Left ventricle myocardium superior (tissue), 1 donor: ENCODE data around the gene COG3. TPM values are rescaled to one million over a fixed set of nuclear protein-coding genes. Genes with fewer than 3 reads are reported as not detected.
"Not testable (repeated sequence)": the region's sequence is repeated elsewhere in the genome, so short reads cannot be mapped to it uniquely, and the experiment has no call there.

Source experiments
- ATAC-seq: fragments of 200-7000 bp; cut with Tn5 transposase; one replicate; pipeline ENCODE4 v1.9.1; 2020; ENCODE audit warnings: mild to moderate bottlenecking, moderate library complexity
- DNase-seq: peaks from one replicate; pipeline ENCODE4 v3.0.0-alpha.2; 2020
- intact Hi-C: fragments of 100-400 bp; cut with micrococcal nuclease; formaldehyde crosslinking; loops from one replicate; pipeline ENCODE4 v1.11.0; 2022
- long read RNA-seq: library from polyadenylated mRNA; unstranded; transcript quantifications from one replicate; pipeline ENCODE4 v2.0.0, GENCODE V29; 2021
- total RNA-seq: library from RNA; stranded (reverse); fragmentation: NEBNext Ultra II Directional; extraction: Animal tissue kit (Norgen Biotek cat#: 25700); gene quantifications from one replicate; pipeline ENCODE4 v1.2.1, GENCODE V29; 2021
- donor health status: DM: no; HTN: yes; CAD: no; lungs with severe emphysema.

Gene COG3, protein sequence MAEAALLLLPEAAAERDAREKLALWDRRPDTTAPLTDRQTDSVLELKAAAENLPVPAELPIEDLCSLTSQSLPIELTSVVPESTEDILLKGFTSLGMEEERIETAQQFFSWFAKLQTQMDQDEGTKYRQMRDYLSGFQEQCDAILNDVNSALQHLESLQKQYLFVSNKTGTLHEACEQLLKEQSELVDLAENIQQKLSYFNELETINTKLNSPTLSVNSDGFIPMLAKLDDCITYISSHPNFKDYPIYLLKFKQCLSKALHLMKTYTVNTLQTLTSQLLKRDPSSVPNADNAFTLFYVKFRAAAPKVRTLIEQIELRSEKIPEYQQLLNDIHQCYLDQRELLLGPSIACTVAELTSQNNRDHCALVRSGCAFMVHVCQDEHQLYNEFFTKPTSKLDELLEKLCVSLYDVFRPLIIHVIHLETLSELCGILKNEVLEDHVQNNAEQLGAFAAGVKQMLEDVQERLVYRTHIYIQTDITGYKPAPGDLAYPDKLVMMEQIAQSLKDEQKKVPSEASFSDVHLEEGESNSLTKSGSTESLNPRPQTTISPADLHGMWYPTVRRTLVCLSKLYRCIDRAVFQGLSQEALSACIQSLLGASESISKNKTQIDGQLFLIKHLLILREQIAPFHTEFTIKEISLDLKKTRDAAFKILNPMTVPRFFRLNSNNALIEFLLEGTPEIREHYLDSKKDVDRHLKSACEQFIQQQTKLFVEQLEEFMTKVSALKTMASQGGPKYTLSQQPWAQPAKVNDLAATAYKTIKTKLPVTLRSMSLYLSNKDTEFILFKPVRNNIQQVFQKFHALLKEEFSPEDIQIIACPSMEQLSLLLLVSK
- total RNA-seq, result 15.1 TPM
- long read RNA-seq, full-length matches to known transcripts, result 5 of 10 reads
- long read RNA-seq, partial matches to known transcripts, result 5 of 10 reads
- long read RNA-seq, other reads (novel, unspliced or antisense), result 0 of 10 reads

DNA sequence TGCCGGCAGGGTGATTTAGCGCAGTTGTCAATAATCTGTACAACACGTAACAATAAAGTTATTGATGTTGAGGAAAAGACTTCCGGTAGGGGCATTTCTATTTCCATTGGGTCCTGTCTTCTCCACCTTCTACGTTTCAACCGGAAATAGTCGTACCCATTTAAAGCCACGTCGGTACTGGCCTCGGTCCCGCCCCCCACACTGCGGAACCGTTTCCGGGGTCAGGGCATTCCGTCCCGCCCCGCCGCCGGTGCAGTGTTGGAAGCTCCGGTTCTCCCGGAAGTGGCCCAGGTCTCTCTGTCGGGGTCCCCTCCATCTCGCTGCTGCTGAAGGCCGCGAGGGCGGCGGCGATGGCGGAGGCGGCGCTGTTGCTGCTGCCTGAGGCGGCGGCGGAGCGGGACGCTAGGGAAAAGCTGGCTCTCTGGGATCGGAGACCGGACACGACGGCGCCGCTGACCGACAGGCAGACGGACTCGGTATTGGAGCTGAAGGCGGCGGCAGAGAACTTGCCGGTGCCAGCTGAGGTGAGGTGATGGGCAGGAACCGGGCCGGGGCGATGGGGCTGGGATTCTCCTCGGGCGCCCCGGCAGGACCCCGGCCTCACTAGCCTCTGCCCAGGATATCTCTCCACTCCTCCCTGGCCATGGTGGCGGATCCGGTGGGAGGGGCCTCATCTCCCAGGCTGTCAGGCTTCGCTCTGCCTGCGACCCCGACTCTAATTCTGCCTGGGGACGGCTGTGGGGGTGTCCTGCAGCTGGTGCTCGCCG is at the start of gene COG3:
TSS of gene COG3 (plus strand) at position 253 of the 767 bp plus-strand sequence. CDS start at position 351, 98 bp downstream.
- peak; percentile 96 for DNase-seq
- peak; percentile 99 for ATAC-seq
- intact Hi-C loops, result no loop called here

DNA sequence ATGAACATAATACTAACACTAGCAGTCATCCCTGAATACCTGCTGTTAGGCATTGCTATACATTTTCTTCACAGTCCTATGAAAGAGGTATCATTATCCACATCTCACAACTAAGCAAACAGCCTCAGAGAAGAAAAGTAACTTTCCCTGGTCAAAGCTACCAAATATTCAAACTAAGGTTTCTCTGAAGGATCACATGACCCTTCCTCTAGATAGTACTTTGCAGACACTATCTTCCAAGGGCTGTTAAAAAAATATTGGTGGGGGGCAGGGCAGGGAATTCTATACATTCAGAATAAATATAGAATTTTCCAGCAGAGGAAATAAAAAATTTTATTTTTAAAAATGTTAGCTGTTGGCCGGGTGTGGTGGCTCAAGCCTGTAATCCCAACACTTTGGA is 49.6 kb upstream of the COG3 start:
- ATAC-seq, result no peak
- intact Hi-C loops, result no loop called here
- no peak for DNase-seq

DNA sequence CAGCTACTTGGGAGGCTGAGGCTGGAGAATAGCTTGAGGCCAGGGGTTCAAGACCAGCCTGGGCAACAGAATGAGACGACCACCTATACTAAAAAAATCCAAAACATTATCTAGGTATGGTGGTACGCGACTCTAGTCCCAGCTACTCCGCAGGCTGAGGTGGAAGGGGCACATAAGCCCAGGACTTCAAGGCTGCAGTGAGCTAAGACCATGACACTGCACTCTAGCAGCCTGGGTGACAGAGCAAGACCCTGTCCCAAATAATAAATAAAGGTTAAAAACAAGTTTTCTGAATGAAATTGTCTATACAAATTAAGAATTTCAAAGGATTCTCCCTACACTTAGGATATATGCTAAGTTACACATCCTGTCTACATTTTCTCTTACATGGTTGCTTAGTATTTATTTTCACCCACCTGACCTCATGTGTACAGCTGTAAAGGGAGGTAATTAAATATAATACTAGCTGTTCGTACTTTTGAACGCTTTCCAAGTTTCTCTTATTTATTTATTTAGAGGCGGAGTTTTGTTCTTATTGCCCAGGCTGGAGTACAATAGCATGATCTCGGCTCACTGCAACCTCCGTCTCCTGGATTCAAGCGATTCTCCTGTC is 48.1 kb upstream of the COG3 start:
- intact Hi-C loops, result no loop called here
- ATAC-seq, result no peak
- no peak for DNase-seq

DNA sequence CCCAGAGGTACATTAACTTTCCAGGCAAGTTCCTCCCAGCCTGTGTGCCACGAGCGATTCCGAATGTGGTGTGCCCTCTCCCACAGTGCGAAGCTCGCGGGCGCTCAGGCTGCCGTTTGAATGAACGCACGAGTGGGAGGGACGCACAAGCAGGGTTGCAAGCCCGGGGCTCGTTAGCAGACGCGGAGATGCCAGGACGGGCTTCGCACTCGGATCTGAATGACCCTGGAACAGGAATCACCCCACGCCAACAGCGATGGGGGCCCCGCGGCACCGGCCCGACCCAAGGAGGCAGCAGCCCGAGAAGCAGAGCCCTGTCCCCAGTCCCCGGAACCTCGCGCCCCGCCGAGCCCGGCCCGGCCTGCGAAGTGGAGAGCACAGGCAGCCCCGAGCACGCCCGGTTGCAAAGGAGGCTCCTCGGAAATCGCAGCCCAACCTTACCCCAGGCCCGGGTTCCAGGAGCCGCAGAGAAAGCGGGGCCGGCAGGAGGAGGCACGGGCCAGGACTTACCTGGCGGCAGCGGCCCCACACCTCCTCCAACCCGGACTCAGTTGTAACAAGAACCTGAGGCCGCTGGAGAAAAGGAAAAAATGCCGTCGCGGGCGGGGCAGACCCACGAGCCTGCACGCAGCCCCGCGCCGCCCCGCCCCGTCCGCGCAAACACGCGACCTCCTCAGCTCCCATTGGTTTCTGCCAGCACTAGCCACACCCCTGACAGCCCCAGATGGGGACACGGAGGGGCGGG is 46.8 kb upstream of the COG3 start, which contains the start of gene SLC25A30:
TSS of gene SLC25A30 (minus strand) at position 584 of the 745 bp plus-strand sequence. CDS start 6,948 bp downstream, outside the sequence.
- DNase-seq (peak; percentile 98), ATAC-seq (peak; percentile 98)
- intact Hi-C loops, result no loop called here

DNA sequence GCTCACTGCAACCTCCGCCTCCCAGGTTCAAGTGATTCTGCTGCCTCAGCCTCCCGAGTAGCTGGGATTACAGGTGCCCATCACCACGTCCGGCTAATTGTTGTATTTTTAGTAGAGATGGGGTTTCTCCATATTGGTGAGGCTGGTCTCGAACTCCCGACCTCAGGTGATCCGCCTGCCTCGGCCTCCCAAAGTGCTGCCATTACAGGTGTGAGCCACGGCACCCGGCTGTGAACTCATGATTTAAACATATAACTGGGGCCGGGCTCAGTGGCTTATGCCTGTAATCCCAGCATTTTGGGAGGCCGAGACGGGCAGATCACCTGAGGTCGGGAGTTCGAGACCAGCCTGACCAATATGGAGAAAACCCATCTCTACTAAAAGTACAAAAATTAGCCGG is 45.4 kb upstream of the COG3 start:
- intact Hi-C loops, DNase-seq, ATAC-seq: not testable (repeated sequence)

DNA sequence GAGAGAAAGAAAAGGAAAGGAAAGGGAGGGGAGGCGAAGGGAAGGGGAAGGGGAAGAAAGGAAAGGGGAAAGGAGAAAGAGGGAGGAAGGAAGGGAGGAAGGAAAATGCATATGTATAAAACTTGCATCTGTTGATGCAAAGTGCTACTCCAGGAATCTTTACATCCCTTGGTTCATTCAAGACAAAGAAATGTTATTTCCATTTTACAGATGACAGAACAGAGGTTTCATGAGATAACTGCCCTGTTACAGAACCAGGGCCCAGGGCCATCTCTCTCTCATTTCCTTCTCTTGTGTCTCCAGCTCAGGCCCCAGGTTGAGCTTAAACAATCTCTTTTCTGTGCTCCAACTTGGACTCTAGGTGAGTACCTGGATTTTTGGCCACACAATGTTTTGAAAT is 44.8 kb upstream of the COG3 start:
- ATAC-seq, result no peak
- intact Hi-C loops, result no loop called here

DNA sequence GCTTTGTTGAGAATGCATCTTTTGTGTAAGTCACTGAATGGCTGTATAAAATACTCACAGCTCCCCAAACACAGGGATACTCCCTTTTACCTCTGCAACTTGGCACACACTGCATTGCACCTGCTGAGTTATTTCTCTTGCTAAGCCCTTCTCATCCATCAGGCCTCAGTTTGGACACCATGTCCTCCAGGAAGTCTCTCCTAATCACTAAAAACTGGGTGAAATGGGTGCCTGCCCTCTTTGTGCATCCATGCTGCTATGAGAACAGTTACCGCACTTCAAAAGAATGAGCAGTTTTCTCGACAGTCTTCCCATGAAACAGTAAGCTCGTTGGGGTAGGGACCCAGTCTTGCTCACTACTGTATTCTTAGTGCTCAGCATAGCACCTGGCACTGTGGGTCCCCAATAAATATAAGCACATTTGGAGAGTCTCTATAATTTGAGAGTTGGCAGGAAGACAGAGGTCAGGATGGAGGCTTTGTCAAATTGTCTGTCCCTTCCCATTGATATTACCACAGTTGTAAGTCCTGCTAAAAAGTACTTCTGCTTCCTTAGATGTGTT is 41.9 kb upstream of the COG3 start:
- no peak for DNase-seq
- intact Hi-C loops, result no loop called here
- ATAC-seq, result no peak

More for the DNA sequence above, 44.8 kb upstream of the COG3 start:
- no peak for DNase-seq

DNA sequence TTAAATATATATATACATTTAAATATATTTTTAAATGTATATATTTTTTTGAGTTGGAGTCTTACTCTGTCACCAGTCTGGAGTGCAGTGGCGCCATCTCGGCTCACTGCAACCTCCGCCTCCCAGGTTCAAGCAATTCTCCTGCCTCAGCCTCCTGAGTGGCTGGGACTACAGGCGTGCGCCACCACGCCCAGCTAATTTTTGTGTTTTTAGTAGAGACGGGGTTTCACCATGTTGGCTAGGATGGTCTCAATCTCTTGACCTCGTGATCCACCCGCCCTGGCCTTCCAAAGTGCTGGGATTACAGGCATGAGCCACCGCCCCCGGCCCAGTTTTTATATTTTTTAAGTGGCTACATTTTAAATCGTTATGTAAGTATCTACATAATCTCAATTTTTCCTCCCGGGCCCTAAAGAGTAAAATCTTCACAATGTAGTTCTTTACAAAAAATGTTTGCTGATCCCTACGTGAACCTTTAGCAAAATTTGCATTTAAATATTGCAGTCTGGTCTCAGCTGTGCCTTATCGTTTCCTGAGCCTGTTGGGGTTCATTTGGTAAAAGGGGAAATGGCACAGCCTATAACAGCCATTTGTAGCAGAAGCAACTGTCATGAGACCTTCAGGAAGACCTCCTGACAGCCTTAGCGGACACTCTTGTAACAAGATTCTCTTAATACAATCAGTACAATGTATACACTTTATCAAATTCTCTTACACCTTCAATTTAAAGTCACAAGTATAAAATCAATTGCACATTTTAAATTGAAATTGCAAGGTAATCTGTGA is 38.5 kb upstream of the COG3 start:
- DNase-seq, ATAC-seq, intact Hi-C loops: not testable (repeated sequence)

DNA sequence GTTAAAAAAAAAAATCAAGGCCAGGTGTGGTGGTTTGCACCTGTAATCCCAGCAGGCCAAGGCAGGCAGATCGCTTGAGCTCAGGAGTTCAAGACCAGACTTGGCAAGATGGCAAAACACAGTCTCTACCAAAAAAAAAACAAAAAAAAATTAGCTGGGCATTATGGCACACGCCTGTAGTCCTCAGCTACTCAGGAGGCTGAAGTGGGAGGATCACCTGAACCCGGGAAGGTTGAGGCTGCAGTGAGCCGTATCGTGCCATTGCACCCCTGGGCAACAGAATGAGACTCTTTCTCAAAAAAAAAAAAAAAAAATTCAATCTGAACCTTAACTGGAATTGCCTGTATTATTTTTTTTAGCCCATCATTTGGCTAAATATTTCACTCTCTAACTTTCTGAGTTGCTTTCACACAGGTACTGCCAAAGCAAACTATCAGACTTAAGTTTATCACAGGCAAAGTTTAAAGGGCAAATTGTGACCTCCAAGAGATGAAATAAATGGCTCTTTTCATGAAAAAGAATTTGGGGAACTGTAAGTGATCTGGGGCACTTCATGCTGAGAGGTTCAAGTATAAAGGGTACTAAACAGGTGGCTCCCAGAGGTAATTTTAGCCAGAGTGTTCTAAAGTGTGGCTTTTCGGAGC is 31.9 kb upstream of the COG3 start:
- ATAC-seq, result no peak
- DNase-seq, result no peak
- intact Hi-C loops, result no loop called here

DNA sequence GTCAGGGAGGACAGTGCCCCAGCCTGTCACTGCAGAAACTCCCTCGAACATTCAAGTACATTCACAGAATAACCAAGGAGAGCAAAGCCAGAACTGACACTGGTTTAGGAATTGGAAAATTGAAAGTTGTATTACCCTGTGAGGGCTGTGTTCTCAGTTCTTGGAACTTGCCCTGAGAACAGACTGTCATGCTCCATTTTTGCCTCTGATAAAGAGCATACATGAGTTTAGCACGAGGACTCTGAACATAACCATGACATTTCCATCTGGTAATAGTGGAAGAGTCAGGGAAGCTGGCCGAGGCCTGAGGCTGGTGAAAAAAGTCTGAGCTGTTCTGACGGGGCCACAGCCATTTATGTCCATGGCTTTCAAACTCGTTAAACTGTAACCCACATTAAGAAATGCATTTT is 31.4 kb upstream of the COG3 start:
- intact Hi-C loops, result no loop called here
- peak; percentile 88 for ATAC-seq

DNA sequence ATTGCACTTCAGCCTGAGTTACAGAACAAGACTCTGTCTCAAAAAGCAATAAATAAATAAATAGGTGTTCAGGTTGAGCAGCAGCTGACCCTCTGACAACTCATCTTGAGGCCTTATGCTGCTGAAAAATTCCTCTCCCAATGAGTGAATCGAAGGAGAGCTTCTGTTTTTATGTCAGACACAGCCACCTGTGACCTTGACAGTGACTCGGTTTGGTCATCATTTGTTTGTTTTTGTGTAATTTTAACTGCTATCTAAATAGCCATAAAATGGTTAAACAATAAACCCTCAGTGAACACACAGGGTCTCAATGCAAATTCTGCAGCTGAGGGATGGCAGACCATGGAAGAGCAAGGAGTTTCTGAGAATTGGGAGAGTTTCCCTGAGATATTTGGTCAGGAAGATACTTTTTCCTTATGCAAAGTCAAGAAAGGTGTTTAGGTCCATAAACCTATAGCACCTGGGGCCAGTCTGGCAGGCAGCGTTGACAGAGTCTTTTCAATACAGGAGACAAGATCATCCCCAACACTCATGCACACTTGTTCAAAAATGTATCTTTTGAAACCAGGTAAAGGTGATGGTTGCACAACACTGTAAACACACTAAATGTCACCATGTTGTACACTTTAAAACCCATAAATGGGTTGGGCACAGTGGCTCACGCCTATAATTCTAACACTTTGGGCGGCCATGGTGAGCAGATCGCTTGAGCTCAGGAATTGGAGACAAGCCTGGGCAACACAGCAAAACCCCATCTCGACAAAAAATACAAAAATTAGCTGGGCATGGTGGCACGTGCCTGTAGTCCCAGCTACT is 30.0 kb upstream of the COG3 start:
- intact Hi-C loops, result no loop called here
- ATAC-seq (no peak), DNase-seq (no peak)

More for the DNA sequence above, 31.4 kb upstream of the COG3 start:
- no peak for DNase-seq

DNA sequence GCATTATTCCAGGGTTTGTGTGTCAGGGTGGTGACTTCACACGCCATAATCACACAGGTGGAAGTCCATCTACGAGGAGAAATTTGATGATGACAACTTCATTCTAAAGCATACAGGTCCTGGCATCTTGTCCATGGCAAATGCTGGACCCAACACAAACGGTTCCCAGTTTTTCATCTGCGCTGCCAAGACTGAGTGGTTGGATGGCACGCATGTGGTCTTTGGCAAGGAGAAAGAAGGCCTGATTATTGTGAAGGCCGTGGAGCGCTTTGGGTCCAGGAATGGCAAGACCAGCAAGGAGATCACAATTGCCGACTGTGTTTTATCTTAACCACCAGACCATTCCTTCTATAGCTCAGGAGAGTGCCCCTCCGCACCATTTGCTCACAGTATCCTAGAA is 28.4 kb upstream of the COG3 start:
- intact Hi-C loops, result no loop called here
- no peak for ATAC-seq
- DNase-seq, result no peak

DNA sequence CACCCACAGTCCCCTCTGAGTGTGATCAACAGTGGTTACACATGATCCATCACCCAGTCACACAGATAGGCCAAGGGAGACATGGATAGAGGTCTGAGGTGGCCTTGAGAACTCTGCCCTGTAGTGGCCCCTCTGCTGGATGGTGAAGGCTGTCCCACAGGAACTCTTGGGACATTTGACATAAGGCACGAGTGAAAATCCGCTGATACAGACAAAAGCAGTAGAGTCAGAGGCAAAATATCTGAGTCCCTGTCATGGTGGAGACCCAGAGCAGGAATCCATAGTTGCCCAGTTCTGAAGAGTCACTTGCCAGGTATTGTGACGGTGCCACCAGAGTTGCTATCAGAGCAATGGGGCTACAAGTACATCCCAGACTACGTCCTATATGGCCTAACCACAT is 27.8 kb upstream of the COG3 start:
- ATAC-seq (no peak), DNase-seq (no peak)
- intact Hi-C loops, result no loop called here

DNA sequence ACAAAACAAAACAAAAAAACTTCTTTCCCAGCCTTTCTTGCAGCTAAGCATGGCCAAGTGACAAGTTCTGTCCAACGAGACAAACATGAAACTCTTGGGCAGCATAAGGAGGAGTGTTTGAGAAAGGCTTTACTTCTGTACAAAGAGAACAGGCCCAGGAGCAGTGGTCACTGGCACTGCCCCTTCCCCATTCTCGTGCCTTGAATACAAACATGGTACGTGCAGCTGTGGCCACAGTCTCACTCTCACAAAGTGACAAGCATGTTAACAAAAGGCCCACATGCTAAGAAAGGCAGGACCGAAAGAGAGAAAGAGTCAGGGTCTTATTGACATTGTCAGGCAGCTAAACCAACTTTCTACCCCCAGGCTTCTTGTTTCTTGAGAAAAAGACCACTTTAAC is 26.8 kb upstream of the COG3 start:
- intact Hi-C loops, result no loop called here
- no peak for DNase-seq
- no peak for ATAC-seq

DNA sequence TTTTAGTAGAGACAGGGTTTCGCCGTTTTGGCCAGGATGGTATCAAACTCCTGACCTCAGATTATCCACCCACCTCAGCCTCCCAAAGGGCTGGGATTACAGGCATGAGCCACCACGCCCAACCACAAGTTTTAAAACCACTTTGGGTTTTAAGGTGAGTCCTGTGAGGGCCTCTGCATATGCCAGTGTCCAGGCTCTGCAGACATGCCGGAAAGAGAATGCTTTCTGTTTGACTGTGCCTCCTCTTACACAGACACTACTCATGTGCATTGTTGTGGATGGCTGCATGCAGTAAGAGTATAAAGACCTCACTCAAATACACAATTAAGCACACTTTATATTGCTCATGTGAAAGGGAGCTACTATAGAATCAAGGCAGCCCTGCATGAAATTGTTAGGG is 25.7 kb upstream of the COG3 start:
- no peak for DNase-seq
- intact Hi-C loops, result no loop called here
- ATAC-seq, result no peak
